8988T (cell line): ENCODE measurements around the gene EPB41L4A.
"Not testable (repeated sequence)": the region's sequence is repeated elsewhere in the genome, so short reads cannot be mapped to it uniquely, and the experiment has no call there.

ENCODE experiments used
- DNase-seq: peaks from one replicate; pipeline ENCODE4 v3.0.0; 2011

The EPB41L4A gene, protein sequence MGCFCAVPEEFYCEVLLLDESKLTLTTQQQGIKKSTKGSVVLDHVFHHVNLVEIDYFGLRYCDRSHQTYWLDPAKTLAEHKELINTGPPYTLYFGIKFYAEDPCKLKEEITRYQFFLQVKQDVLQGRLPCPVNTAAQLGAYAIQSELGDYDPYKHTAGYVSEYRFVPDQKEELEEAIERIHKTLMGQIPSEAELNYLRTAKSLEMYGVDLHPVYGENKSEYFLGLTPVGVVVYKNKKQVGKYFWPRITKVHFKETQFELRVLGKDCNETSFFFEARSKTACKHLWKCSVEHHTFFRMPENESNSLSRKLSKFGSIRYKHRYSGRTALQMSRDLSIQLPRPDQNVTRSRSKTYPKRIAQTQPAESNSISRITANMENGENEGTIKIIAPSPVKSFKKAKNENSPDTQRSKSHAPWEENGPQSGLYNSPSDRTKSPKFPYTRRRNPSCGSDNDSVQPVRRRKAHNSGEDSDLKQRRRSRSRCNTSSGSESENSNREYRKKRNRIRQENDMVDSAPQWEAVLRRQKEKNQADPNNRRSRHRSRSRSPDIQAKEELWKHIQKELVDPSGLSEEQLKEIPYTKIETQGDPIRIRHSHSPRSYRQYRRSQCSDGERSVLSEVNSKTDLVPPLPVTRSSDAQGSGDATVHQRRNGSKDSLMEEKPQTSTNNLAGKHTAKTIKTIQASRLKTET

DNA sequence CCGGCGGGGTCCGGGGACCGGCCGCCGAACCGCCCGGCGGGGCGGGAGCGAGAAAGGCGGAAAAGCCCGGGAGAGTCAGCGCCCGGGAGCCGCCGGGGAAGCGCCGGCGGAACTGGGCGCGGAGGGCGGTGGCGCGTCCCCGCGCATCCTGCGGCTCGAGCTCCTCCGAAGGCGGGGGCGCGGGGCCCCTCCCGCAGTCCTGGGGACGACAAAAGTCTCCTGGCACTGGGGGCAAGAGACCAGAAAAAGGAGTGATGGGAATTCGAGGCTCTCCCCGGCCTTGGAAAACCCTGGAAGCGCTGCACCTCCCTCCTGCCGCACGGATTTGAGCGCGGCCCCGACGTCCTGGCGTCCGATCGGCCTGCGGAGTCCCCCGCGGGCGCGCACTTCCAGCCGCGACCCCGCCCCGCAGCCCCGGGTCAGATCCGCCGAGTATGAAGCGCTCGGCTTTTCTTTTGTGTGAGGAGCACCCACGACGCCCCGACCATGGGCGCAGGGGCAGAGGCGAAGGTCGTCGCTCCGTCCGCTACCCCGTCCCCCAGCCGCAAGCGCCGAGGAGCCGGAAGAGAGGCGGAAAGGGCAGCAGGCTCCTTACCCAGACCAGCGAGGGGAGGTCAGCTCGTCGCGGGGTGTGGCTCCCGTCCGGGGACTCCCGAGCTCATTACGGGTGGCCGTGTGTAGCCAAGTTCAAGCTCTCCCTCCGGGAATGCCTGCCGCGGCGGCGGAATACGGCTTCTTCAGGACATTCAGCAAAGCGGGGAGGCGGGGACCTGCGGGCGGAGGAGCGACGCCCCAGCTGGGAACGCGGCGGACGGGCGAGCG lies at the start of gene EPB41L4A:
Gene EPB41L4A, minus strand, starts transcription at position 114 of the 822 bp plus-strand sequence. CDS start 238 bp downstream, outside the sequence.
- DNase-seq, result peak; percentile 15

- no peak for DNase-seq
These were observed 48.4 kb upstream of the EPB41L4A start for GRCh38 chr5:112467485-112467884.

GRCh38 chr5:112466261-112466660 lies 47.2 kb upstream of the EPB41L4A start:
- not testable (repeated sequence) for DNase-seq

GRCh38 chr5:112447187-112447760 lies 28.2 kb upstream of the EPB41L4A start:
- not testable (repeated sequence) for DNase-seq

DNA sequence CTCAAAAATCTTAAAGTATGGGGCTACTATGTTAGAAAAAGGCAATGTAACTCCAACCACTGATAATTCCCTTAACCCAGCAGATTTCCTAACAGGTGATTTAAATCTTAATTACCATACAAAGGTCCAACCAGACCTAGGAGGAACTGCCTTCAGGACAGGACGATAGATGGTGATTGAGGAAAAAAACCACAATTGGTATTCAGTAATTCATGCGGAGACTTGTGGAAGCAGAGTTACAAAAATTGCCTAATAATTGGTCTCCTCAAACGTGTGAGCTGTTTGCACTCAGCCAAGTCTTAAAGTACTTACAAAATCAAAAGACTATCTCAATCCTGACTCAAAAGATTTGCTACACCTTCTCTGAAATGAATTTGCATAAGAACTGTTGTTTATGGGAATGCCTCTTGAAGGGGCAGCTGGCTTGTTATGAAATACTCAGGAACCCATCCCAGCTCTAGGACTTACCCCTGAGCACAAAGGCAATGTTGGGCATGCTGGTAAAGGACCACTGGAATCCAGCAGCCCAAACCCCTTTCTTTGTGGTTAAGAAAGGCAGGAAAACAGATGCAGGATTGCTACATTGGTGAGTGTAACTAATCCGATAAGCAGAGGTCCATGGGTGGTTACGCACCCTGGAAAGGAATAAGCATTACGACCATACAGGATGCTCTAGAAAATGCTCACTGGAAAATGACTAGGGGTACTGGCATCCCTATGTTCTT lies 26.7 kb upstream of the EPB41L4A start:
- DNase-seq, result no peak

DNA sequence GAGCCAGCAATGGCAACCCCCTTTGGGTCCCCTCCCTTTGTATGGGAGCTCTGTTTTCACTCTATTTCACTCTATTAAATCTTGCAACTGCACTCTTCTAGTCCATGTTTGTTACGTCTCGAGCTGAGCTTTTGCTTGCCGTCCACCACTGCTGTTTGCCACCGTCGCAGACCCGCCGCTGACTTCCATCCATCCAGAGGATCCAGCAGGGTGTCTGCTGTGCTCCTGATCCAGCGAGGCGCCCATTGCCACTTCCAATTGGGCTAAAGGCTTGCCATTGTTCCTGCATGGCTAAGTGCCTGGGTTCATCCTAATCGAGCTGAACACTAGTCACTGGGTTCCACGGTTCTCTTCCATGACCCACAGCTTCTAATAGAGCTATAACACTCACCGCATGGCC lies 24.9 kb upstream of the EPB41L4A start:
- DNase-seq, result not testable (repeated sequence)

DNA sequence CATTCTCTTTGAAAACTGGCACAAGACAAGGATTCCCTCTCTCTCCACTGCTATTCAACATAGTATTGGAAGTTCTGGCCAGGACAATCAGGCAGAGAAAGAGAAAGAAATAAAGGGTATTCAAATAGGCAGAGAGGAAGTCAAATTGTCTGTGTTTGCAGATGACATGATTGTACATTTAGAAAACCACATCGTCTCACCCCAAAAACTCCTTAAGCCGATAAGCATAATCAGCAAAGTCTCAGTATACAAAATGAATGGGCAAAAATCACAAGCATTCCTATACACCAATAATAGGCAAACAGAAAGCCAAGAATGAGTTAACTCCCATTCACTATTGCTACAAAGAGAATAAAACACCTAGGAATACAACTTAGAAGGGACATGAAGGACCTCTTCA lies 21.0 kb upstream of the EPB41L4A start:
- DNase-seq, result no peak

GRCh38 chr5:112436144-112436543 lies 17.1 kb upstream of the EPB41L4A start:
- DNase-seq, result no peak

DNA sequence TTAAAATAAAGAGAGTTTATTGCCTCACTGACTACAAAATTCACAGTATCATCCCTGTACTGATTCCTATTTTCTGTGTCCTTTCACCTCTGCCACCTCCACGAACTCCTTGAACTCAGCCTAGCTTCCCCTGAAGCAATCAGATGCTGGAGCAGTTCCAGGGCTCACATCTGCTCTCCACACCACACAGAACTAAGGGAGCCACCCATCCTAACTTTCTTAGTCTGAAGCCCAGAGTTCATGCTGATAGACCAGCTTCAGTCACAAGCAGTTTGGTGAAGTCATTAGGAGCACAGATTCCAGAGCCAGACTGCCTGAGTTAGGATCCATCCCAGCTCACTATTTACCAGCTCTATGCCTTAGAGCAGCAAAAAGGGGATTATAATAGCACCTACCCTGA lies 15.6 kb upstream of the EPB41L4A start:
- no peak for DNase-seq

DNA sequence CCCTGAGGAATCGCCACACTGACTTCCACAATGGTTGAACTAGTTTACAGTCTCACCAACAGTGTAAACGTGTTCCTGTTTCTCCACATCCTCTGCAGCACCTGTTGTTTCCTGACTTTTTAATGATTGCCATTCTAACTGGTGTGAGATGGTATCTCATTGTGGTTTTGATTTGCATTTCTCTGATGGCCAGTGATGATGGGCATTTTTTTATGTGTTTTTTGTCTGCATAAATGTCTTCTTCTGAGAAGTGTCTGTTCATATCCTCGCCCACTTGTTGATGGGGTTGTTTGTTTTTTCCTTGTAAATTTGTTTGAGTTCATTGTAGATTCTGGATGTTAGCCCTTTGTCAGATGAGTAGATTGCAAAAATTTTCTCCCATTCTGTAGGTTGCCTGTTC lies 7.1 kb upstream of the EPB41L4A start:
- not testable (repeated sequence) for DNase-seq

GRCh38 chr5:112419986-112420864 lies 1.1 kb upstream of the EPB41L4A start:
- DNase-seq, result peak; percentile 66

DNA sequence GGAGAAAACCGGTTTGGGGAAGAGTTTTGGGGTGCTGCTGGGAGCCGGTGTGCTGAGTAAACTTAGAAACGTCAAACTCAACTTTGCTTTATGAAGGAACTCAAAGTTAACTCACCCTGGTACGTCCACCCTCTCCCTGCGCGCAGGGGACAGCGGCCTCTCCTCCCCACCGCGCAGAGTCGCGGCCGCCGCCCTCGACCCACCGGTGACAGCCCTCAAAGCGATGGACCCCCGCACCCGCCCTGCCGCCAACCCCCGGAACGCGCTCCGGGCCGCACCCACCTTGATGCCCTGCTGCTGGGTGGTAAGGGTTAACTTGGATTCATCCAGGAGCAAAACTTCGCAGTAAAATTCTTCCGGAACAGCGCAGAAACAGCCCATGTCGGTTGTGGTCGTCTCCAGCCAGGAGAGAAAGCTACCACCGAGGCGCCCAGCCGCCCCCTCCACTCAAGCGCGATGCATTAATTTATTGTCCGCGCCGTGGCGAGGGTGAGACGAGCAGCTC lies 366 bp downstream of the EPB41L4A start:
- no peak for DNase-seq

- no peak for DNase-seq
These were observed 982 bp downstream of the EPB41L4A start for GRCh38 chr5:112417931-112418658.

DNA sequence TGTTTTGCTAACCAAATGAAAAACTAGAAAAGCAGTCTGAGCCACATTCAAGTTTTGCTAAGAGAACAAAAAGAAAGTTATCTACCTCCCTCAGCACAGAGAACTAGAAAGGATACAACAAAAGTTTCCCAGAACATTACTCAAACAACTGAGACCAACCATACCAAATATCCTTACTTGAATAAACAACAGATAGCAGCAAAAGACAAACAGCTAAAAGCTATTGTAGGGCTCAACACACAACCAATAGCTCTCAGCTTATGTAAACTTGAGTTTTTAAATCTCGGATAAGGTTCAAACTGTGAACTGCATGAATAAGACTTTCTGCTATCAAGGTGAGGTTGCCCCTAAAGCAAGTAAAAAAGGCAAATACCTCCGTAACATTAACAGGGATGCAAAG lies 3.5 kb downstream of the EPB41L4A start:
- no peak for DNase-seq

DNA sequence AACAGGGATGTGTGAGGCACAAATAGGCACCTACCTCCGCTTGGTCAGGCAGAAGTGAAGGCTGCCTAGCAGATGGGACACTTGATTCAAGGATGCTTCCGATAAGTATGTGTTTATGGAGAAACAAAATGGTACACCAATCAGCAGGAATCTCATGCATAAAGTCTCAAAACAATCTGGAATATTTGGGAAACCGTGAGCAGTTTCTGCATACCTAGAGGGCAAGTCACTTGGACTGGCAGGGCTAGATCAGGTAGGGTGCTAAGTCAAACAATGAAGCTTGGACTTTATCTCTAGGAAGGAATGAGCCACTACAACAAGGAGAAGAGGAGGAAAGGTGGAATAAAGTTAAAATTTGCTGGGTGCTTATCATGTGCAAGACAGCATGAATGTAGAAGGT lies 5.5 kb downstream of the EPB41L4A start:
- DNase-seq, result no peak

DNA sequence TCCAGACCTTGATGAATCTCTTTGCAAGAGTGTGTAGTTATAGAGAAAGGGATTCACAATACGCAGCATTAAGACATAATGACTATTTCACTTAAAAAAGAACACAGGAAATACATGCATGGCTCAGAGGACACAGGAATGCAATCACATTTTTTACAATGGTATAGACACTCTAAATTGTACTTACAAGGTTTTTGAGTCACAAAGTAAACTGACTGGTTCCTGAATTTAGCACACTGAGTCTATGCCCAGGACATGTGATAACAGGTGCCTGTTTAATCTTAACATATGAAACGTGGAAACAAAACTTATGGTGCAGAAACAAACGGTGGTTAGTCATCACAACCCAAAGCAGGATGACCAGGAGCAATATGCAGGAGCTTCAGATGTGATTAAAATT lies 6.7 kb downstream of the EPB41L4A start:
- no peak for DNase-seq

DNA sequence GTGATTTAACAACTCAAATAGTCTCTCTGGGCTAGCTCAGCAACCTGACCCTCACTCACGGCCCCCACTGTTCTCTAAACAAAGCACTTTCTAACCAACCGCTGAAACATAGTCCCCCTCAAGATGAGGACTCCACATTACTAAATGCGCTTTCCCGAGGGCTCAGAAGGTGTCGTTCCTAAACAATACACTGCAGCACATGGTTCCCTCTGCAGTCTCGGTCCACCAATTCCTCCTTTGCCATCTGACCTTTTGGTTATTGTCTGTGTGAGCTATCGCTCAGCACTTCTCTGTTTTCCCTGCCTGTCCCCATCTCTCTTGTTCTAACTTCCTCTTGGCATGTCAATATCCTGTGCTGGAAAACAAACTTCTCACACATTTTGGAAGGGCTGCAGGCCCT lies 7.2 kb downstream of the EPB41L4A start:
- no peak for DNase-seq

DNA sequence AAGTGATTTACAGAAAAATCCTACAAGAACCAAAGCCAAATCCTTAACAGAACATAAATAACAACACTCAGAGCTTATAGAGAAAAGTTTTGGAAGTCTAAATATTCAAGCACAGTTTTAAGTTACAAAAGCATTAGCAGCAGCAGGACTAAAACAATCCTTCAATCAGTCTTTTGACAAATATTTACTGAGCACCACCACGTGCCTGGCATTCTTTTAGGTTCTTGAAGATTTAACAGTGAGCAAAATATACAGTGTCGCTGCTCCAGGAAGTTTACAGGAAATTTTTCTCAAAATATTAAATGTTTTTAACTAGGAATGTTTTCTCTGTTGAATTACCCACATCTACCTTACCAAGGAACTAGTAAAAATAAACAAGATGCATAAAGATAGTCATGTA lies 11.4 kb downstream of the EPB41L4A start:
- no peak for DNase-seq

DNA sequence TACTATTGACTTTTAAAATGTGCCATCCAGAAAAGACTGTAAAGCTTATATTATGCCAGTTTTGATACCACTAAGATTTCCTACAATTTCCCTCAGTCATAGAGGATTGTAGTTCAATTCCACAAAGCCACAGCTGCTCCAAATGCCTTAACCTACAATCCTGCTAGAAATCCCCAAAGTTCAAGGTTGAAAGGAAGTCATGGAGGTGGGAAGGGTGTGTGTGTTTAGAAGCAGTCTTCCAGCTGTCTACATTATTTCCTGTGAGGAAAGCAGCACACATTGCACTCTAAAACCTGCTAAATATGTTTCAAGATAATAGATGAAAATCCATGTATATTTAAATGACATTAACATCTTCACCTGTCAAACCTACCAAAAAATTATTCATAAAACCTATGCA lies 11.8 kb downstream of the EPB41L4A start:
- DNase-seq, result no peak

- DNase-seq, result no peak
These were observed 16.0 kb downstream of the EPB41L4A start for GRCh38 chr5:112403069-112403468.
